H9 (cell line): ENCODE measurements around the gene KDM4C. TPM values are rescaled to one million over a fixed set of nuclear protein-coding genes. Genes with fewer than 3 reads are reported as not detected.

Experiments used
- DNase-seq: peaks from one replicate; pipeline ENCODE4 v3.0.0-alpha.2; 2017
- H2AFZ ChIP-seq: one replicate; pipeline ENCODE4 v1.6.1; 2013; ENCODE audit warnings: mild to moderate bottlenecking, low read length, control low read depth, moderate library complexity
- H2AK5ac ChIP-seq: 2 replicates; pipeline ENCODE4 v1.6.1; 2013; ENCODE audit warnings: low read length, control low read depth, mixed read lengths; ENCODE audit not compliant: insufficient read length
- H2BK120ac ChIP-seq: one replicate; pipeline ENCODE4 v1.6.1; 2013; ENCODE audit warnings: low read depth, mild to moderate bottlenecking, low read length, control low read depth, inconsistent platforms; ENCODE audit not compliant: poor library complexity, severe bottlenecking
- H2BK12ac ChIP-seq: 2 replicates; pipeline ENCODE4 v1.6.1; 2013; ENCODE audit warnings: low read length, control low read depth, mixed read lengths, low read depth; ENCODE audit not compliant: insufficient read length
- H2BK15ac ChIP-seq: 2 replicates; pipeline ENCODE4 v1.6.1; 2013; ENCODE audit warnings: low read depth, low read length, control low read depth
- H2BK20ac ChIP-seq: one replicate; pipeline ENCODE4 v1.6.1; 2013; ENCODE audit warnings: low read depth, mild to moderate bottlenecking, low read length, control low read depth, inconsistent platforms; ENCODE audit not compliant: poor library complexity, severe bottlenecking
- H2BK5ac ChIP-seq: 2 replicates; pipeline ENCODE4 v1.6.1; 2013; ENCODE audit warnings: low read length, control low read depth, mixed read lengths; ENCODE audit not compliant: insufficient read length
- H3K14ac ChIP-seq: 2 replicates; pipeline ENCODE4 v1.6.1; 2013; ENCODE audit warnings: low read length, control low read depth; ENCODE audit not compliant: insufficient read depth
- H3K18ac ChIP-seq: 2 replicates; pipeline ENCODE4 v1.6.1; 2013; ENCODE audit warnings: low read depth, mild to moderate bottlenecking, mixed read lengths, low read length, control low read depth; ENCODE audit not compliant: insufficient read length
- H3K23ac ChIP-seq: 2 replicates; pipeline ENCODE4 v1.6.1; 2013; ENCODE audit warnings: low read length, control low read depth, mixed read lengths, low read depth; ENCODE audit not compliant: insufficient read length
- H3K23me2 ChIP-seq: 2 replicates; pipeline ENCODE4 v1.6.1; 2013; ENCODE audit warnings: low read depth, mild to moderate bottlenecking, mixed read lengths, low read length, control low read depth; ENCODE audit not compliant: insufficient read length, poor library complexity, severe bottlenecking
- H3K27ac ChIP-seq: 2 replicates; pipeline ENCODE4 v1.5.1; 2013; ENCODE audit warnings: low read length, control low read depth, mixed read lengths, low read depth; ENCODE audit not compliant: insufficient read length
- H3K27me3 ChIP-seq: 2 replicates; pipeline ENCODE4 v1.6.1; 2013; ENCODE audit warnings: low read length, control low read depth, inconsistent platforms; ENCODE audit not compliant: insufficient read depth
- H3K4ac ChIP-seq: 2 replicates; pipeline ENCODE4 v1.6.1; 2013; ENCODE audit warnings: low read depth, mild to moderate bottlenecking, control low read depth, inconsistent platforms, low read length, moderate library complexity
- H3K4me1 ChIP-seq: 2 replicates; pipeline ENCODE4 v1.6.1; 2013; ENCODE audit warnings: low read length, control low read depth, inconsistent platforms; ENCODE audit not compliant: insufficient read depth
- H3K4me2 ChIP-seq: 2 replicates; pipeline ENCODE4 v1.6.1; 2013; ENCODE audit warnings: low read length, control low read depth, mixed read lengths; ENCODE audit not compliant: insufficient read length, insufficient read depth
- H3K56ac ChIP-seq: 2 replicates; pipeline ENCODE4 v1.6.1; 2013; ENCODE audit warnings: low read depth, mild to moderate bottlenecking, mixed read lengths, low read length, control low read depth; ENCODE audit not compliant: insufficient read length
- H3K79me1 ChIP-seq: 2 replicates; pipeline ENCODE4 v1.6.1; 2013; ENCODE audit warnings: low read depth, mild to moderate bottlenecking, moderate library complexity, low read length, control low read depth, inconsistent platforms; ENCODE audit not compliant: insufficient read depth, poor library complexity, severe bottlenecking
- H3K79me2 ChIP-seq: 2 replicates; pipeline ENCODE4 v1.6.1; 2013; ENCODE audit warnings: low read length, control low read depth, inconsistent platforms; ENCODE audit not compliant: insufficient read depth
- H3K9ac ChIP-seq: 2 replicates; pipeline ENCODE4 v1.6.1; 2013; ENCODE audit warnings: low read length, control low read depth, mixed read lengths; ENCODE audit not compliant: insufficient read length; ENCODE audit errors: extremely low read depth
- H3K9me3 ChIP-seq: one replicate; pipeline ENCODE4 v1.6.1; 2013; ENCODE audit warnings: low read depth, low read length, inconsistent platforms; ENCODE audit not compliant: control insufficient read depth
- H3T11ph ChIP-seq: one replicate; pipeline ENCODE4 v1.6.1; 2013; ENCODE audit warnings: mild to moderate bottlenecking, low read length, control low read depth, inconsistent platforms
- H4K20me1 ChIP-seq: one replicate; pipeline ENCODE4 v1.6.1; 2013; ENCODE audit not compliant: control insufficient read depth, insufficient read length, insufficient read depth
- H4K5ac ChIP-seq: 2 replicates; pipeline ENCODE4 v1.6.1; 2013; ENCODE audit warnings: low read depth, mild to moderate bottlenecking, mixed read lengths, low read length, control low read depth; ENCODE audit not compliant: insufficient read length
- H4K8ac ChIP-seq: replicated peaks from 2 replicates; pipeline ENCODE4 v1.6.1; 2013; ENCODE audit warnings: low read length, control low read depth, mixed read lengths, low read depth; ENCODE audit not compliant: insufficient read length
- H4K91ac ChIP-seq: 2 replicates; pipeline ENCODE4 v1.6.1; 2013; ENCODE audit warnings: low read depth, mild to moderate bottlenecking, moderate library complexity, mixed read lengths, low read length, control low read depth; ENCODE audit not compliant: insufficient read length
- H3K27ac Mint-ChIP-seq, 3 experiments: 2 replicates in 2 of 3; 3 replicates in 1 of 3; pipeline ENCODE4 v1.8.0; 2020 to 2021; ENCODE audit warnings: mixed read lengths in 3 of 3, mild to moderate bottlenecking in 1 of 3, moderate library complexity in 1 of 3
- H3K27me3 Mint-ChIP-seq: 2 replicates; pipeline ENCODE4 v1.8.0; 2021; ENCODE audit warnings: low read depth, mild to moderate bottlenecking, moderate library complexity, mixed read lengths
- H3K36me3 Mint-ChIP-seq, 3 experiments: 2 replicates in 2 of 3; 3 replicates in 1 of 3; pipeline ENCODE4 v1.8.0; 2020 to 2021; ENCODE audit warnings: low read depth in 3 of 3, mixed read lengths in 3 of 3; ENCODE audit not compliant: insufficient read depth in 1 of 3
- H3K4me1 Mint-ChIP-seq, 2 experiments: 2 replicates each; pipeline ENCODE4 v1.8.0; 2020; ENCODE audit warnings: mixed read lengths in 2 of 2
- H3K4me3 Mint-ChIP-seq, 2 experiments: 2 replicates in 1 of 2; 3 replicates in 1 of 2; pipeline ENCODE4 v1.8.0; 2020 to 2021; ENCODE audit warnings: mild to moderate bottlenecking in 2 of 2, mixed read lengths in 2 of 2, moderate library complexity in 1 of 2
- H3K9me3 Mint-ChIP-seq, 2 experiments: 2 replicates in 1 of 2; 3 replicates in 1 of 2; pipeline ENCODE4 v1.8.0; 2020; ENCODE audit warnings: mild to moderate bottlenecking in 2 of 2, mixed read lengths in 2 of 2, moderate library complexity in 1 of 2
- WGBS: extraction: QIAGEN DNeasy Blood & Tissue Kit; methylation state at CpG from one replicate; pipeline ENCODE4 v1.1.7; 2013; ENCODE audit warnings: missing lambda C conversion rate, low lambda C conversion rate, mixed read lengths; ENCODE audit not compliant: insufficient read length; ENCODE audit errors: extremely low coverage; 5-methylcytosine and 5-hydroxymethylcytosine counted together
- total RNA-seq: library from RNA; stranded (reverse); gene quantifications from 2 replicates; pipeline ENCODE4 v1.2.1, GENCODE V29; 2021
- TF ChIP-seq, protein P1 (sequence below): fragments of 200-600 bp; sonication (generic); conservative IDR thresholded peaks from 3 replicates; pipeline ENCODE4 v1.8.0; 2021; ENCODE audit warnings: antibody characterized with exemption, mild to moderate bottlenecking

Gene KDM4C
- total RNA-seq, 1 experiment from 2014 or later: 24.0 TPM

DNA sequence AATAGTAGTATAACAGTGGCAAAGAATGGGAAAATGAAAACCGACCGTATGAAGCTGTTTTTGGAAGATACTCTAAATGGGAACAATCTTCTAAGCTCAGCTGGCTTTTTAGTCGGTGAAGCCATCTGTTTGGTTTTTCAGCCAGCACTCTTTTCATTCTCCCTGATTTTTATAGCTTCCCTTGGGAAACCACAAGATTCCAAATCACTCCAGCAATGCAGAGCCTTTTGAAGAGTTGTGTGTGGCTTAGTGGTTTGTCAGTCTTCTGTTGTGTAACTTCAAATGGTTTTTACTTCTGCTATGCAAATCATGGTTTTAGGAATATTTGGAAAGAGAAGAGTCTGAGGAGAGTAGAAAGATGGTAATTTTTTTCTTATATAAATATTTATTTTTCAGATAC is 180.7 kb downstream of the KDM4C start:
- Mint-ChIP-seq H3K27me3 (no peaks in the 10 kb centered on the region), H3K9me3 (no peaks in the 10 kb centered on the region), H3K4me1 (no peaks in the 10 kb centered on the region), H3K36me3 (peaks cover 2 to 7% (median 4%) of the 10 kb centered on the region in 3 experiments; a peak in 5 of 7 replicates), H3K27ac (no peak overlapping the region), H3K4me3 (no peak overlapping the region)
- H4K91ac ChIP-seq: no peak overlapping the region
- H2BK120ac ChIP-seq: no peak overlapping the region
- H3K79me1 ChIP-seq: no peaks in the 10 kb centered on the region
- no peak overlapping the region for H2BK20ac ChIP-seq
- no peaks in the 10 kb centered on the region for H3K79me2 ChIP-seq
- no peak overlapping the region for H2BK15ac ChIP-seq
- no peak overlapping the region for H3T11ph ChIP-seq
- no peak overlapping the region for H2AK5ac ChIP-seq
- H3K23ac ChIP-seq: no peak overlapping the region
- no peaks in the 10 kb centered on the region for H4K20me1 ChIP-seq
- no peaks in the 10 kb centered on the region for H3K27me3 ChIP-seq
- H3K9ac ChIP-seq: no peak overlapping the region
- no peak overlapping the region for H3K56ac ChIP-seq
- no peaks in the 10 kb centered on the region for H3K4me1 ChIP-seq
- no peak overlapping the region for H2BK5ac ChIP-seq
- H2BK12ac ChIP-seq: no peak overlapping the region
- no peaks in the 10 kb centered on the region for H3K23me2 ChIP-seq
- no peak overlapping the region for H2AFZ ChIP-seq
- H3K9me3 ChIP-seq: no peaks in the 10 kb centered on the region
- no peak overlapping the region for H3K4me2 ChIP-seq
- no peak overlapping the region for H3K27ac ChIP-seq
- TF ChIP-seq, protein P1, sequence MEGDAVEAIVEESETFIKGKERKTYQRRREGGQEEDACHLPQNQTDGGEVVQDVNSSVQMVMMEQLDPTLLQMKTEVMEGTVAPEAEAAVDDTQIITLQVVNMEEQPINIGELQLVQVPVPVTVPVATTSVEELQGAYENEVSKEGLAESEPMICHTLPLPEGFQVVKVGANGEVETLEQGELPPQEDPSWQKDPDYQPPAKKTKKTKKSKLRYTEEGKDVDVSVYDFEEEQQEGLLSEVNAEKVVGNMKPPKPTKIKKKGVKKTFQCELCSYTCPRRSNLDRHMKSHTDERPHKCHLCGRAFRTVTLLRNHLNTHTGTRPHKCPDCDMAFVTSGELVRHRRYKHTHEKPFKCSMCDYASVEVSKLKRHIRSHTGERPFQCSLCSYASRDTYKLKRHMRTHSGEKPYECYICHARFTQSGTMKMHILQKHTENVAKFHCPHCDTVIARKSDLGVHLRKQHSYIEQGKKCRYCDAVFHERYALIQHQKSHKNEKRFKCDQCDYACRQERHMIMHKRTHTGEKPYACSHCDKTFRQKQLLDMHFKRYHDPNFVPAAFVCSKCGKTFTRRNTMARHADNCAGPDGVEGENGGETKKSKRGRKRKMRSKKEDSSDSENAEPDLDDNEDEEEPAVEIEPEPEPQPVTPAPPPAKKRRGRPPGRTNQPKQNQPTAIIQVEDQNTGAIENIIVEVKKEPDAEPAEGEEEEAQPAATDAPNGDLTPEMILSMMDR: no peak
- no peak for DNase-seq
- H4K5ac ChIP-seq: no peak overlapping the region
- H3K18ac ChIP-seq: no peak overlapping the region
- WGBS: no CpG with 5 or more reads among the region's 3 CpGs
- no peak overlapping the region for H3K14ac ChIP-seq
- H4K8ac ChIP-seq: no peak overlapping the region
- H3K4ac ChIP-seq: no peak overlapping the region
